Glutamatergic neuron (in vitro differentiated cells): ENCODE results near the gene CDH22. TPM values are rescaled to one million over a fixed set of nuclear protein-coding genes. Genes with fewer than 3 reads are reported as not detected.

Source experiments
- DNase-seq: peaks from one replicate; pipeline ENCODE4 v3.0.0; 2022
- H3K27ac Mint-ChIP-seq: one replicate; pipeline ENCODE4 v1.8.0; 2020; ENCODE audit warnings: mild to moderate bottlenecking, mixed read lengths, inconsistent platforms; ENCODE audit not compliant: unreplicated experiment
- H3K27me3 Mint-ChIP-seq: one replicate; pipeline ENCODE4 v1.8.0; 2020; ENCODE audit warnings: mild to moderate bottlenecking, moderate library complexity, mixed read lengths, inconsistent platforms; ENCODE audit not compliant: unreplicated experiment
- H3K36me3 Mint-ChIP-seq: one replicate; pipeline ENCODE4 v1.8.0; 2020; ENCODE audit warnings: mild to moderate bottlenecking, mixed read lengths, inconsistent platforms; ENCODE audit not compliant: unreplicated experiment
- H3K4me1 Mint-ChIP-seq: one replicate; pipeline ENCODE4 v1.8.0; 2020; ENCODE audit warnings: mild to moderate bottlenecking, low read depth, mixed read lengths, inconsistent platforms; ENCODE audit not compliant: unreplicated experiment
- H3K4me3 Mint-ChIP-seq: one replicate; pipeline ENCODE4 v1.8.0; 2020; ENCODE audit warnings: mild to moderate bottlenecking, mixed read lengths, inconsistent platforms; ENCODE audit not compliant: unreplicated experiment
- H3K9me3 Mint-ChIP-seq: one replicate; pipeline ENCODE4 v1.8.0; 2020; ENCODE audit warnings: mild to moderate bottlenecking, moderate library complexity, mixed read lengths, inconsistent platforms; ENCODE audit not compliant: unreplicated experiment
- CTCF ChIP-seq: fragments of 200-600 bp; sonication (generic); IDR thresholded peaks from one replicate; pipeline ENCODE4 v1.5.0; 2021; ENCODE audit not compliant: partially characterized antibody, unreplicated experiment
- total RNA-seq: library from RNA; stranded (reverse); fragmentation: NEBNext Ultra II Directional; extraction: Animal tissue kit (Norgen Biotek cat#: 25700); gene quantifications from one replicate; pipeline ENCODE4 v1.2.1, GENCODE V29; 2021; ENCODE audit not compliant: unreplicated experiment

The CDH22 gene
- total RNA-seq, 1 donor from 2014 or later, result 7.9 TPM

- H3K27me3 Mint-ChIP-seq, result peaks cover 6% of the 10 kb centered on the region
- H3K36me3 Mint-ChIP-seq, result no peaks in the 10 kb centered on the region
- DNase-seq, result no peak
- H3K4me1 Mint-ChIP-seq, result peaks cover 3% of the 10 kb centered on the region
- TF ChIP-seq CTCF, result no peak
- no peaks in the 10 kb centered on the region for H3K9me3 Mint-ChIP-seq
- H3K27ac Mint-ChIP-seq, result no peak overlapping the region
- no peak overlapping the region for H3K4me3 Mint-ChIP-seq
Observed at GRCh38 chr20:46323557-46323956, 15.3 kb upstream of the CDH22 start.

GRCh38 chr20:46322641-46323040 is 14.3 kb upstream of the CDH22 start:
- DNase-seq, result no peak
- Mint-ChIP-seq H3K36me3 (no peaks in the 10 kb centered on the region), H3K4me3 (no peak overlapping the region), H3K27me3 (peaks cover 6% of the 10 kb centered on the region), H3K9me3 (no peaks in the 10 kb centered on the region), H3K27ac (no peak overlapping the region), H3K4me1 (peaks cover 3% of the 10 kb centered on the region)
- no peak for TF ChIP-seq CTCF

- Mint-ChIP-seq H3K27ac (no peak overlapping the region), H3K27me3 (peaks cover 10% of the 10 kb centered on the region), H3K36me3 (no peaks in the 10 kb centered on the region), H3K9me3 (peaks cover 2% of the 10 kb centered on the region), H3K4me1 (no peaks in the 10 kb centered on the region), H3K4me3 (no peak overlapping the region)
- DNase-seq, result no peak
- no peak for TF ChIP-seq CTCF
Observed at GRCh38 chr20:46317685-46318177, 9.4 kb upstream of the CDH22 start.

- no peak for TF ChIP-seq CTCF
- Mint-ChIP-seq H3K9me3 (peaks cover 2% of the 10 kb centered on the region), H3K36me3 (no peaks in the 10 kb centered on the region), H3K27ac (no peak overlapping the region), H3K4me3 (no peak overlapping the region), H3K4me1 (no peaks in the 10 kb centered on the region), H3K27me3 (peaks cover 11% of the 10 kb centered on the region)
- no peak for DNase-seq
Observed at GRCh38 chr20:46316984-46317684, 8.8 kb upstream of the CDH22 start.

- H3K4me3 Mint-ChIP-seq, result no peak overlapping the region
- DNase-seq, result no peak
- H3K9me3 Mint-ChIP-seq, result peaks cover 5% of the 10 kb centered on the region
- no peak for TF ChIP-seq CTCF
- H3K27me3 Mint-ChIP-seq, result peaks cover 15% of the 10 kb centered on the region
- no peaks in the 10 kb centered on the region for H3K36me3 Mint-ChIP-seq
- H3K4me1 Mint-ChIP-seq, result peaks cover 7% of the 10 kb centered on the region
- no peak overlapping the region for H3K27ac Mint-ChIP-seq
Observed at GRCh38 chr20:46315311-46315710, 7.0 kb upstream of the CDH22 start.
